RWPE1 (cell line): ENCODE data around the gene CCDC92.

ENCODE experiments used
- CTCF ChIA-PET: fragments of 350-600 bp; sonication (Branson Sonifier 250); formaldehyde crosslinking; extraction: SDS; loops from one replicate; lab custom pipeline; 2021; lab: Yijun Ruan, JAX
- POLR2A ChIA-PET: fragments of 400-600 bp; formaldehyde crosslinking; extraction: SDS; loops from one replicate; lab custom pipeline; 2020; ENCODE audit warnings: antibody characterized with exemption; ENCODE audit not compliant: low non-redundant PET; lab: Yijun Ruan, JAX
- DNase-seq: peaks from one replicate; pipeline ENCODE4 v3.0.0; 2012; ENCODE audit warnings: low spot score
- H3K27ac ChIP-seq: fragments of 450-650 bp; 2 replicates; pipeline ENCODE4 v1.5.1; 2017
- CTCF ChIP-seq: fragments of 450-650 bp; conservative IDR thresholded peaks from 2 replicates; pipeline ENCODE4 v1.5.1; 2017; ENCODE audit warnings: low read depth, mild to moderate bottlenecking

Gene CCDC92

DNA sequence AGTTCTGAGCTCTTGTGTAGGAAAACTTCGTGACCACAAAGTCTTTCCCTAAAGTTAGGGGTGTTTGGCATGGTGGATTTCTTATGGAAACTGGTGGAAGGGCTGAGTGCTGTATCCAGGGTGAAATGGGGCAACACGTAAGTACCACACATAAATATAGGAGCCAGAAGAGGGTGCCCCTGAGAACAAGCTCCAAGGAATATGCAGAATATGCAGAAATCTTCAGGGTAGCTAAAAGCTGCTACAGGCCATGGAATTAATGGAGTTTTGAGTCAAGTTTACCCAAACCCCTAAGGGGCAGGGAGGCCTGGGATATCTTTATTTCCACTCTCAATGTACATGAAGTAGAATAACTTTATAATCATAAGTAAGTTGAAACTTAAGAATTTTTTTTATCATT is 44.4 kb upstream of the CCDC92 start:
- ChIA-PET POLR2A (no interaction called here), CTCF (interaction anchor here (0.6 kb wide), 2 partner anchors 31 to 239 kb away, joined by 3 to 6 read pairs; no protein-coding TSS in a partner anchor)
- H3K27ac ChIP-seq: no peak overlapping the region
- TF ChIP-seq CTCF: no peak
- DNase-seq: no peak

- no peak for TF ChIP-seq CTCF
- no peak overlapping the region for H3K27ac ChIP-seq
- ChIA-PET POLR2A (no interaction called here), CTCF (interaction anchor here (0.7 kb wide), 3 partner anchors 9 to 48 kb away, joined by 3 to 4 read pairs (median 3); no protein-coding TSS in a partner anchor)
- no peak for DNase-seq
These were observed 43.1 kb upstream of the CCDC92 start for GRCh38 chr12:124015494-124016461.

GRCh38 chr12:124013073-124013472 is 40.4 kb upstream of the CCDC92 start:
- CTCF ChIA-PET: no interaction called here
- no peak for TF ChIP-seq CTCF
- POLR2A ChIA-PET: no interaction called here
- no peak overlapping the region for H3K27ac ChIP-seq
- no peak for DNase-seq

DNA sequence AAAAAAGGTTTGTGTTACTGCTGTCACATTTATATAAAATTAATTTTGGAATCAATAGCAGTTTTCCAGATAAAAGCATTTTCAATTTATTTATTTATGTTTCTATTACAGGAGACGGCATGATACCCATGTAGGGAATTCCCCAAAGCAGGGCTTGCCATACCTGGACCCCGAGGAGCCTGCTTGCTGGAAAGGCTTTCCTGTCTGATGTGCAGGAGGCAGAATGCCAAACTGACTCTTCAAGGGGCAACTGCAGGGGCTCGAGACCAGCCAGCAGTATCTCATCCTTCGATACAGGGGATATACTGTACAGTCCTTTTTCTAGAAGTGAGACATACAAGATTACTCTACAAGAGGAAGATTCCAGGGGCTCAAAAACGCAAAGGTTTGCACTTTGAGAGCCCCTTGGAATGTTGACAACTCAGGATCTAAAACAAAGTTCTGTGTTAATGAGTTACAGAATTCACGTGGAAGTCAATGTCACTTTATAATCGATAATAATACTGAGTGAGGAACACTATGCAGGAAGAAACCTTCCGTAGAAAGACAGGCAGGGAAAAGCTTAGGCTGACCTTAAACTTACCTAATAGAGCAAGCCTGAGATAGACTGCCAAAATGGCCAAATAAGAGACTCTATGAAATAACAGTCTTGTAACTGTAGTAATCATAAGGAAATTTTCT is 38.9 kb upstream of the CCDC92 start:
- no peak for DNase-seq

GRCh38 chr12:124010687-124011086 is 38.1 kb upstream of the CCDC92 start:
- H3K27ac ChIP-seq: no peak overlapping the region
- no peak for DNase-seq
- no peak for TF ChIP-seq CTCF
- ChIA-PET CTCF (interaction anchor here (0.7 to 0.9 kb wide), 2 partner anchors 9 to 22 kb away, joined by 3 to 4 read pairs; no protein-coding TSS in a partner anchor), POLR2A (no interaction called here)

More for the DNA sequence above, 38.9 kb upstream of the CCDC92 start:
- POLR2A ChIA-PET: no interaction called here
- H3K27ac ChIP-seq: no peak overlapping the region
- CTCF ChIA-PET: interaction anchor here (0.7 to 1.0 kb wide), 3 partner anchors 10 to 191 kb away, joined by 3 to 4 read pairs (median 3); no protein-coding TSS in a partner anchor
- TF ChIP-seq CTCF: no peak

DNA sequence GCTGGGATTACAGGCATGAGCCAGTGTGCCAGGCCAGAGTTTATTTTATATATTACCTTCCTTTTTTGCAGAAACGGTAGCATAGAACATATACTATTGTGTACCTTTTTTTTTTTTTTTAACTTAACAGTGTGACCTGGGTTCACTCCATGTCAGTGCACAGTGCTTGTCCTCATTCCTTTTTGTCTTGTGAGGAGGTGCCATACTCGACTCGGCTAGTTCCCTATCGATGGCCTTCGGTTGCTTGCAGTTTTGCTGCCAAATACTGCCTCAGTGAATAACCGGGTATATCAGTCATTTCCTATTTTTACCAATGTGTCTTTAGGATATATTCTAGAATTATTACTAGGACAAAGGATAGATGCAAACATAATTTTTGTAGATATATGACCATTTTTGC is 37.1 kb upstream of the CCDC92 start:
- POLR2A ChIA-PET: no interaction called here
- DNase-seq: no peak
- no peak for TF ChIP-seq CTCF
- no peak overlapping the region for H3K27ac ChIP-seq
- CTCF ChIA-PET: no interaction called here
